Tibial nerve (tissue), 4 donors: ENCODE data around the gene SAMD10. TPM values are rescaled to one million over a fixed set of nuclear protein-coding genes. Genes with fewer than 3 reads are reported as not detected.

Source experiments
- DNase-seq, 2 donors: peaks; one replicate each; pipeline ENCODE4 v3.0.0-alpha.2; 2019; ENCODE audit warnings: low spot score in 2 of 2
- H3K27ac ChIP-seq, 4 donors: fragments of 200-600 bp; sonication (generic) in 3 of 4; one replicate each; pipeline ENCODE4 v1.5.1; 2017 to 2019; ENCODE audit warnings: mild to moderate bottlenecking in 1 of 4
- H3K27me3 ChIP-seq, 2 donors: fragments of 200-600 bp; sonication (generic) in 1 of 2; one replicate each; pipeline versions ENCODE4 v1.5.1 to v1.6.0; 2017 to 2019
- H3K36me3 ChIP-seq, 3 donors: fragments of 200-600 bp; sonication (generic); one replicate each; pipeline ENCODE4 v1.5.1; 2018 to 2019
- H3K4me1 ChIP-seq, 4 donors: fragments of 200-600 bp; sonication (generic) in 3 of 4; one replicate each; pipeline ENCODE4 v1.5.1; 2017 to 2019
- H3K4me3 ChIP-seq, 4 donors: fragments of 200-600 bp; sonication (generic) in 3 of 4; one replicate each; pipeline ENCODE4 v1.5.1; 2017 to 2019; ENCODE audit warnings: mild to moderate bottlenecking in 1 of 4, moderate library complexity in 1 of 4
- H3K9me3 ChIP-seq, 4 donors: fragments of 200-600 bp; sonication (generic) in 3 of 4; one replicate each; pipeline ENCODE4 v1.5.1; 2017 to 2019
- CTCF ChIP-seq, 5 experiments: fragments of 200-600 bp in 3 of 5; fragments of 450-650 bp in 2 of 5; sonication (generic) in 3 of 5; IDR thresholded peaks; one replicate each; pipeline ENCODE4 v1.5.1; 2016 to 2019; ENCODE audit warnings: antibody characterized with exemption in 5 of 5, mild to moderate bottlenecking in 3 of 5, moderate library complexity in 2 of 5
- EP300 ChIP-seq, 2 donors: sonication (generic); formaldehyde crosslinking; IDR thresholded peaks; one replicate each; pipeline ENCODE4 v1.6.1; 2017; ENCODE audit warnings: antibody characterized with exemption in 2 of 2, mild to moderate bottlenecking in 1 of 2
- POLR2A ChIP-seq, 2 donors: fragments of 450-650 bp; IDR thresholded peaks; one replicate each; pipeline ENCODE4 v1.6.1; 2017; ENCODE audit warnings: antibody characterized with exemption in 2 of 2, mild to moderate bottlenecking in 2 of 2, moderate library complexity in 2 of 2
- WGBS, 2 donors: methylation state at CpG; one replicate each; pipeline ENCODE4 v1.1.5; 2018; 5-methylcytosine and 5-hydroxymethylcytosine counted together
- total RNA-seq, 4 donors: library from RNA; depleted of rRNA; stranded (reverse); fragments of >200 nt; gene quantifications; one replicate each; pipeline ENCODE4 v1.1.0, GENCODE V29; 2016

The SAMD10 gene
- total RNA-seq, 4 donors from 2014 or later, result 1.3 to 5.1 (median 2.8) TPM

- 65 to 74% methylated on average over 16 to 17 of the region's 17 CpGs for WGBS, 2 donors
- H3K27ac ChIP-seq, result no peak overlapping the region
- no peaks in the 10 kb centered on the region for H3K27me3 ChIP-seq
- TF ChIP-seq POLR2A (IDR thresholded peaks at IDR 0.05) (no peak), CTCF (IDR thresholded peaks at IDR 0.05) (no peak), EP300 (IDR thresholded peaks at IDR 0.05) (no peak)
- H3K9me3 ChIP-seq, result no peaks in the 10 kb centered on the region
- no peak overlapping the region for H3K4me3 ChIP-seq
- no peaks in the 10 kb centered on the region for H3K4me1 ChIP-seq
- DNase-seq, result no peak
- peaks cover 3 to 100% (median 66%) of the 10 kb centered on the region in 3 donors for H3K36me3 ChIP-seq
Measured at GRCh38 chr20:64024141-64024990, 44.9 kb upstream of the SAMD10 start.

- TF ChIP-seq CTCF (IDR thresholded peaks at IDR 0.05), result no peak
- TF ChIP-seq POLR2A (IDR thresholded peaks at IDR 0.05), result no peak
- no peak for TF ChIP-seq EP300 (IDR thresholded peaks at IDR 0.05)
- WGBS, 2 donors, result 69 to 72% methylated on average over 12 to 15 of the region's 15 CpGs
- H3K4me3 ChIP-seq, result no peak overlapping the region
- no peak for DNase-seq
- H3K27ac ChIP-seq, result no peak overlapping the region
- no peaks in the 10 kb centered on the region for H3K9me3 ChIP-seq
- peaks cover 3 to 100% (median 65%) of the 10 kb centered on the region in 3 donors for H3K36me3 ChIP-seq
- H3K27me3 ChIP-seq, result no peaks in the 10 kb centered on the region
- H3K4me1 ChIP-seq, result no peaks in the 10 kb centered on the region
Measured at GRCh38 chr20:64023361-64024140, 44.1 kb upstream of the SAMD10 start.

GRCh38 chr20:64022671-64023360, 43.4 kb upstream of the SAMD10 start:
- H3K4me3 ChIP-seq, result no peak overlapping the region
- 92 to 96% methylated on average over 17 of the region's 17 CpGs for WGBS, 2 donors
- H3K27me3 ChIP-seq, result no peaks in the 10 kb centered on the region
- no peaks in the 10 kb centered on the region for H3K9me3 ChIP-seq
- H3K27ac ChIP-seq, result no peak overlapping the region
- TF ChIP-seq CTCF (IDR thresholded peaks at IDR 0.05) (no peak), POLR2A (IDR thresholded peaks at IDR 0.05) (no peak), EP300 (IDR thresholded peaks at IDR 0.05) (no peak)
- DNase-seq, result no peak
- H3K4me1 ChIP-seq, result no peaks in the 10 kb centered on the region
- H3K36me3 ChIP-seq, result peaks cover 3 to 100% (median 59%) of the 10 kb centered on the region in 3 donors

GRCh38 chr20:64021124-64021975, 41.9 kb upstream of the SAMD10 start:
- Histone ChIP-seq H3K36me3 (peaks cover 0 to 100% (median 54%) of the 10 kb centered on the region in 3 donors), H3K4me3 (no peak overlapping the region), H3K4me1 (no peaks in the 10 kb centered on the region), H3K27ac (no peak overlapping the region), H3K27me3 (no peaks in the 10 kb centered on the region), H3K9me3 (no peaks in the 10 kb centered on the region)
- 89 to 91% methylated on average over 29 to 36 of the region's 36 CpGs for WGBS, 2 donors
- DNase-seq, result no peak
- TF ChIP-seq CTCF (IDR thresholded peaks at IDR 0.05) (no peak), POLR2A (IDR thresholded peaks at IDR 0.05) (no peak), EP300 (IDR thresholded peaks at IDR 0.05) (no peak)
